Liver (tissue), 9 donors: ENCODE measurements around the gene ALDH16A1. TPM values are rescaled to one million over a fixed set of nuclear protein-coding genes. Genes with fewer than 3 reads are reported as not detected.

Source experiments
- DNase-seq: peaks from one replicate; pipeline ENCODE4 v3.0.0-alpha.2; 2017; ENCODE audit warnings: low spot score
- H3K27ac ChIP-seq, 2 donors: one replicate each; pipeline ENCODE4 v1.7.0; 2013; ENCODE audit warnings: inconsistent platforms in 2 of 2, low read length in 2 of 2, control low read depth in 1 of 2, low read depth in 1 of 2, mild to moderate bottlenecking in 1 of 2
- H3K27me3 ChIP-seq, 4 donors: one replicate each; pipeline versions ENCODE4 v1.6.1 to v1.7.0; 2013; ENCODE audit warnings: low read length in 3 of 4, inconsistent platforms in 1 of 4, mild to moderate bottlenecking in 1 of 4, moderate library complexity in 1 of 4; ENCODE audit not compliant: control insufficient read depth in 4 of 4, insufficient read depth in 4 of 4
- H3K36me3 ChIP-seq, 4 donors: one replicate each; pipeline versions ENCODE4 v1.6.1 to v1.7.0; 2013; ENCODE audit warnings: low read length in 3 of 4, mild to moderate bottlenecking in 3 of 4, low read depth in 1 of 4, moderate library complexity in 1 of 4; ENCODE audit not compliant: control insufficient read depth in 4 of 4, insufficient read depth in 3 of 4
- H3K4me1 ChIP-seq, 4 donors: one replicate each; pipeline versions ENCODE4 v1.6.1 to v1.7.0; 2013; ENCODE audit warnings: low read length in 3 of 4, mild to moderate bottlenecking in 3 of 4, moderate library complexity in 1 of 4; ENCODE audit not compliant: control insufficient read depth in 4 of 4, insufficient read depth in 4 of 4
- H3K4me3 ChIP-seq, 3 donors: one replicate each; pipeline versions ENCODE4 v1.6.1 to v1.7.0; 2013; ENCODE audit warnings: low read length in 3 of 3, control low read depth in 1 of 3, low read depth in 1 of 3, mild to moderate bottlenecking in 1 of 3
- H3K9ac ChIP-seq, 2 donors: one replicate each; pipeline ENCODE4 v1.7.0; 2013; ENCODE audit warnings: low read length in 2 of 2, mild to moderate bottlenecking in 2 of 2, moderate library complexity in 2 of 2, control low read depth in 1 of 2, low read depth in 1 of 2
- H3K9me3 ChIP-seq, 4 donors: one replicate each; pipeline versions ENCODE4 v1.6.1 to v1.7.0; 2013; ENCODE audit warnings: low read length in 3 of 4; ENCODE audit not compliant: control insufficient read depth in 4 of 4
- EGR1 ChIP-seq, 2 donors: IDR thresholded peaks; 2 replicates each; pipeline ENCODE4 v1.6.1; 2016 to 2018; ENCODE audit warnings: antibody characterized with exemption in 2 of 2, low read depth in 2 of 2
- FOXA1 ChIP-seq: IDR thresholded peaks from 2 replicates; pipeline ENCODE4 v1.6.1; 2016; ENCODE audit warnings: antibody characterized with exemption
- FOXA2 ChIP-seq: IDR thresholded peaks from 2 replicates; pipeline ENCODE4 v1.6.1; 2016; ENCODE audit warnings: antibody characterized with exemption
- HNF4A ChIP-seq, 2 donors: conservative IDR thresholded peaks; 2 replicates each; pipeline ENCODE4 v1.6.1; 2016; ENCODE audit warnings: antibody characterized with exemption in 2 of 2, mild to moderate bottlenecking in 2 of 2
- HNF4G ChIP-seq: IDR thresholded peaks from 2 replicates; pipeline ENCODE4 v1.6.1; 2016; ENCODE audit warnings: antibody characterized with exemption
- JUND ChIP-seq, 2 donors: IDR thresholded peaks; 2 replicates each; pipeline ENCODE4 v1.6.1; 2016; ENCODE audit warnings: antibody characterized with exemption in 2 of 2
- NR2F2 ChIP-seq: IDR thresholded peaks from 2 replicates; pipeline ENCODE4 v1.6.1; 2016; ENCODE audit warnings: antibody characterized with exemption
- RAD21 ChIP-seq, 2 donors: IDR thresholded peaks; 2 replicates each; pipeline ENCODE4 v1.6.1; 2016; ENCODE audit warnings: antibody characterized with exemption in 2 of 2, mild to moderate bottlenecking in 2 of 2
- RXRA ChIP-seq, 2 donors: IDR thresholded peaks; 2 replicates each; pipeline ENCODE4 v1.6.1; 2017 to 2018; ENCODE audit warnings: antibody characterized with exemption in 2 of 2, mild to moderate bottlenecking in 1 of 2
- SP1 ChIP-seq: IDR thresholded peaks from 2 replicates; pipeline ENCODE4 v1.6.1; 2018; ENCODE audit warnings: antibody characterized with exemption, mild to moderate bottlenecking
- YY1 ChIP-seq: IDR thresholded peaks from 2 replicates; pipeline ENCODE4 v1.6.1; 2016; ENCODE audit warnings: antibody characterized with exemption, mild to moderate bottlenecking
- WGBS: extraction: QIAGEN DNeasy Blood & Tissue Kit; methylation state at CpG from one replicate; pipeline ENCODE4 v1.1.7; 2013; 5-methylcytosine and 5-hydroxymethylcytosine counted together
- polyA plus RNA-seq, 2 donors: library from polyadenylated mRNA; stranded (reverse) in 1 of 2; unstranded in 1 of 2; fragments of 200-250 nt in 1 of 2; fragments of >200 nt in 1 of 2; fragmentation: Nextera tagmentation in 1 of 2; extraction: Ambion mirVana in 1 of 2; gene quantifications; one replicate each; pipeline versions ENCODE4 v1.2.1 to v1.2.3, GENCODE V29; 2013 to 2015
- total RNA-seq, 2 donors: library from RNA; depleted of rRNA; stranded (reverse); fragments of >200 nt; gene quantifications; one replicate each; pipeline ENCODE4 v1.2.3, GENCODE V29; 2014
- TF ChIP-seq, protein P1 (sequence below): IDR thresholded peaks from 2 replicates; pipeline ENCODE4 v1.6.1; 2016; ENCODE audit warnings: antibody characterized with exemption
- TF ChIP-seq, protein P2 (sequence below): IDR thresholded peaks from 2 replicates; pipeline ENCODE4 v1.6.1; 2016; ENCODE audit warnings: antibody characterized with exemption
- TF ChIP-seq, protein P3 (sequence below): fragments of 150-350 bp; IDR thresholded peaks from 2 replicates; pipeline ENCODE4 v1.5.1; 2017; ENCODE audit warnings: improper control_type of control experiment, low read depth, low read length; ENCODE audit not compliant: missing input control
- donor health status: healthy.
- donor health status: healthy.
- donor health status: healthy.
- donor health status: healthy.
- donor health status: healthy.

Gene ALDH16A1
- total and polyA plus RNA-seq, 4 donors = 5.2 to 35.8 (median 21.5) TPM

DNA sequence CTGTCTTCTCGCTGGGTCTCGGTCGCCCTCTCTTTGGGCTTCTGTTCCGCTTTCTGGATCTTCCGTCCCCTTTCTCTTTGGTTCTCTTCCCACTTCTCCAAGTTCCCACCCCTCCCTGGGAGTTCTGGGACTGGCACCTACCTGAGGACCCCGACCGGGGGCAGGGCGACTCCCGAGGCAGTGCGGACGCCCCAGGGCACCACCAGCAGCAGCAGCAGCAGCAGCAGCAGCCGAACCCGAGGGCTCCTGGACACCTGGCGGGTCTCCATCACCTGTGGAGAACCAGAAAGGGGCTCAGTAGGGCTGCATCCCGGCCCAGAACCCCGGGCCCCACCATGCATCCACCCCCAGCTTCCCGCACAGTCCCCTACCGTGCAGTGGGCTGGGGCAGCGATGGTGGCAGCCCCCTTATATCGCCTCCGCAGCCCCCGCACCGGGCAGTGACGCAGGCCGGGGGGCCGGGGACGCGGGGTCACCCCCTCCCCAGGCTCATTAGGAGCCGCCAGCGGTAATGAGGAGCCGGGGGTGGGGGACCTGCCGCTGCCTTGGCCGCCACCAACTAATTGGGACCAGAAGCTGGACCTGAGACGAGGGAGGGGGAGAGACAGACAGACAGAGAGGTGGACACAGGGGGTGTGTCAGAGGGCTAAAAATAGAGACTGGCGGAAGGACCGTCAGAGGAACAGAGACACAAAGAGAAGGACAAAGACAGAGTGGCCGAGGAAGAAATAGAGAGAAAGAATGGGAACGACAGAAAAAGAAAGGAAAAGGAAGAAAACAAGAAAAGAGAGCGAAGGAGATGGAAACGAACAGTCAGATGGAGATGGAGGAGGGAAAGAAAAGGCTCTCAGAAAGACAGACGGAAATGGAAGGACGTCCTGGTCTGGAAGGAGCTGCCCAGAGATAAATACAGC, 29.7 kb upstream of the ALDH16A1 start, which contains the start of gene PTH2 (continued):
- no peak for TF ChIP-seq HNF4G
- no peak for TF ChIP-seq EGR1 (IDR thresholded peaks at IDR 0.05; ENCODE audit: low read depth in 2 of 2)
- TF ChIP-seq SP1 = no peak

DNA sequence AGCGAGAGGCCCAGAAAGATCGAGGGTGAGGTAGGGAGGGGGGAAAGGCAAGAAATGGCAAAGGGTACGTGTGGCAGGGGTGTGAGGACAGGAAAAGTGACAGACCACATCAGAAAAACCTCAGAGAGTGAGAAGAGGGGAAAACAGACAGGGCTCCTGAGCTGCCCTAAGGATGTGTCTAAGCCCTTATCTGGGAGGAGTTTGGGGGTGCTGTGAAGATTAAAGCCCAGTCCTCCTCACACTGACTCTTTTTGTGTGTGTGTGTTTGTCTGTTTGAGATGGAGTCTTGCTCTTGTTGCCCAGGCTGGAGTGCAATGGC, 29.1 kb upstream of the ALDH16A1 start:
- no peaks in the 10 kb centered on the region for H3K9me3 ChIP-seq
- peaks cover 5 to 11% (median 8%) of the 10 kb centered on the region in 4 donors for H3K4me1 ChIP-seq
- 7% methylated on average over 3 of the region's 3 CpGs for WGBS
- H3K36me3 ChIP-seq = no peaks in the 10 kb centered on the region
- no peak overlapping the region for H3K4me3 ChIP-seq
- H3K9ac ChIP-seq = no peak overlapping the region
- peaks cover 6 to 33% (median 18%) of the 10 kb centered on the region in 4 donors for H3K27me3 ChIP-seq
- DNase-seq = no peak
- no peak overlapping the region for H3K27ac ChIP-seq
- no peak for TF ChIP-seq NR2F2
- TF ChIP-seq HNF4G = no peak
- TF ChIP-seq EGR1 (IDR thresholded peaks at IDR 0.05; ENCODE audit: low read depth in 2 of 2) = no peak
- no peak for TF ChIP-seq RXRA (IDR thresholded peaks at IDR 0.05)
- no peak for TF ChIP-seq YY1

DNA sequence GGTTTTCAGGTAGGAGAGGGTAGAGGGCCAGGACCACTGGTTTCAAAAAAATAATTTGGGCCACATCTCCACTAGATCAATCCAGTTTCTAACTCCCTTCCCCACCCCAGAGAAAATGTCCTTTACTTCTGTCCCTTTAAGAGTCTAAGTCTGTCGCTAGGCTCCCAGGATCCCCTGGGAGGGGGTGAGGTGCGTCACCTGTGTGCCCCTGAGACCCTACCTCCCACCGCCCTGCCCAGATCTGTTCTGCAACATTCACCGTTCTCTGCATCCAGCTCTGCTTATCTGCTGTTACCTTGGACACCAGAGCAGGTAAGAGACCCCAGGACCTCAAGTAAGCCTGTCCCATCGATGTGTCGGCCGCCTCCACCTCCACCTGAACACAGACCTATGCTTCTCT, 27.8 kb upstream of the ALDH16A1 start, which contains the start of gene GFY:
GFY (plus strand) TSS at position 211 of the 400 bp plus-strand sequence. CDS start 1,043 bp downstream, outside the sequence.
- no peak within 1 kb of the TSS for H3K4me3 ChIP-seq
- no peak for TF ChIP-seq HNF4A (conservative IDR thresholded peaks at IDR 0.05)
- TF ChIP-seq JUND (IDR thresholded peaks at IDR 0.05) = no peak
- no peak for TF ChIP-seq FOXA1
- TF ChIP-seq RXRA (IDR thresholded peaks at IDR 0.05) = no peak
- no peak for TF ChIP-seq EGR1 (IDR thresholded peaks at IDR 0.05; ENCODE audit: low read depth in 2 of 2)
- no peak for TF ChIP-seq RAD21 (IDR thresholded peaks at IDR 0.05)
- TF ChIP-seq, protein P1, sequence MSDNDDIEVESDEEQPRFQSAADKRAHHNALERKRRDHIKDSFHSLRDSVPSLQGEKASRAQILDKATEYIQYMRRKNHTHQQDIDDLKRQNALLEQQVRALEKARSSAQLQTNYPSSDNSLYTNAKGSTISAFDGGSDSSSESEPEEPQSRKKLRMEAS = no peak
- TF ChIP-seq, protein P2, sequence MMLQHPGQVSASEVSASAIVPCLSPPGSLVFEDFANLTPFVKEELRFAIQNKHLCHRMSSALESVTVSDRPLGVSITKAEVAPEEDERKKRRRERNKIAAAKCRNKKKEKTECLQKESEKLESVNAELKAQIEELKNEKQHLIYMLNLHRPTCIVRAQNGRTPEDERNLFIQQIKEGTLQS = no peak
- TF ChIP-seq FOXA2 = no peak
- TF ChIP-seq, protein P3, sequence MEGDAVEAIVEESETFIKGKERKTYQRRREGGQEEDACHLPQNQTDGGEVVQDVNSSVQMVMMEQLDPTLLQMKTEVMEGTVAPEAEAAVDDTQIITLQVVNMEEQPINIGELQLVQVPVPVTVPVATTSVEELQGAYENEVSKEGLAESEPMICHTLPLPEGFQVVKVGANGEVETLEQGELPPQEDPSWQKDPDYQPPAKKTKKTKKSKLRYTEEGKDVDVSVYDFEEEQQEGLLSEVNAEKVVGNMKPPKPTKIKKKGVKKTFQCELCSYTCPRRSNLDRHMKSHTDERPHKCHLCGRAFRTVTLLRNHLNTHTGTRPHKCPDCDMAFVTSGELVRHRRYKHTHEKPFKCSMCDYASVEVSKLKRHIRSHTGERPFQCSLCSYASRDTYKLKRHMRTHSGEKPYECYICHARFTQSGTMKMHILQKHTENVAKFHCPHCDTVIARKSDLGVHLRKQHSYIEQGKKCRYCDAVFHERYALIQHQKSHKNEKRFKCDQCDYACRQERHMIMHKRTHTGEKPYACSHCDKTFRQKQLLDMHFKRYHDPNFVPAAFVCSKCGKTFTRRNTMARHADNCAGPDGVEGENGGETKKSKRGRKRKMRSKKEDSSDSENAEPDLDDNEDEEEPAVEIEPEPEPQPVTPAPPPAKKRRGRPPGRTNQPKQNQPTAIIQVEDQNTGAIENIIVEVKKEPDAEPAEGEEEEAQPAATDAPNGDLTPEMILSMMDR = no peak
- no peak for TF ChIP-seq HNF4G
- H3K36me3 ChIP-seq = no peaks in the 10 kb centered on the region
- no peaks in the 10 kb centered on the region for H3K9me3 ChIP-seq
- DNase-seq = no peak
- peaks cover 6 to 38% (median 18%) of the 10 kb centered on the region in 4 donors for H3K27me3 ChIP-seq
- H3K27ac ChIP-seq = no peak within 1 kb of the TSS
- WGBS = 33% methylated on average over 7 of the region's 7 CpGs
- peaks cover 5 to 11% (median 8%) of the 10 kb centered on the region in 4 donors for H3K4me1 ChIP-seq
- no peak within 1 kb of the TSS for H3K9ac ChIP-seq
